Measurements from ENCODE around the gene JPH3.

GRCh38 chr16:87616556-87616955 is 14.2 kb downstream of the JPH3 start:
- TF ChIP-seq CTCF (optimal IDR thresholded peaks at IDR 0.05 in 1 of 3, IDR thresholded peaks at IDR 0.05 in 1 of 3, conservative IDR thresholded peaks at IDR 0.05 in 1 of 3; ENCODE audit: extremely low read depth in 1 of 3, insufficient read depth in 2 of 3, low read length in 3 of 3) (no peak), EZH2 (IDR thresholded peaks at IDR 0.05; ENCODE audit: low read length) (no peak)
